NT2/D1 (cell line): ENCODE data around the gene CCDC69.

Experiments
- YY1 ChIP-seq: IDR thresholded peaks from 2 replicates; pipeline ENCODE4 v1.6.1; 2011; ENCODE audit not compliant: insufficient read length, insufficient read depth
- ZNF274 ChIP-seq: IDR thresholded peaks from 2 replicates; pipeline ENCODE4 v1.6.1; 2011; ENCODE audit warnings: mild to moderate bottlenecking, low read depth, low read length

DNA sequence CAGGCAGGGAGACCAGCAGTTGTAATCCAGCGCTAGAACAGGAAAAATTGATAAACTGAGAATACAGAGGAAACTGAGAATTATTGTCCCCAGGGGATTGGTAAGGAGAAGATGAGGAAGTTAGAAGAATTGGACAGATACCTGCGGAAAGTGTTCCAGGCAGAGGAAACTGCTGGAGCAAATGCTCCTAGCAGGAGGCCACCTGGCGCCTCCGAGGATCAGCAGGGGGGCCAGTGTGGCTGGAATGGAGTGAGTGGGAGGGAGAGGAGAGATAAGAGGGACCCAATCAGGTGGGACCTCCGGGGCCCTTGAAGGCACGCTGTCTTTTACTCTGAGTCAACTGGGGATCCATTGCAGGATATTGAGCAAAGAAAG lies 65.6 kb downstream of the CCDC69 start:
- TF ChIP-seq YY1, result no peak
- TF ChIP-seq ZNF274, result no peak
